ENCODE results near the gene FAM13A.

FAM13A gene

DNA sequence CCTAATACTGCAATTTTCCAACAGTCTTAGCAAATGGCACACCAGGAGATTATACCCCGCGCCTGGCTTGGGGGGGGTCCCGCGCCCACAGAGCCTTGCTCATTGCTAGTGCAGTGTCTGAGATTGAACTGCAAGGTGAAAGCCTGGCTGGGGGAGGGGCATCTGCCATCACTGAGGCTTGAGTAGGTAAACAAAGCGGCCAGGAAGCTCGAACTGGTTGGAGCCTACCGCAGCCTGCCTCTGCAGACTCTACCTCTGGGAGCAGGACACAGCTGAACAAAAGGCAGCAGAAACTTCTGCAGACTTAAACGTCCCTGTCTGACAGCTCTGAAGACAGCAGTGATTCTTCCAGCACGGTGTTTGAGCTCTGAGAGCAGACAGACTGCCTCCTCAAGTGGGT, 186.6 kb downstream of the FAM13A start:
- DNase-seq (ENCODE audit: low read depth): no peak
- TF ChIP-seq, protein P1, sequence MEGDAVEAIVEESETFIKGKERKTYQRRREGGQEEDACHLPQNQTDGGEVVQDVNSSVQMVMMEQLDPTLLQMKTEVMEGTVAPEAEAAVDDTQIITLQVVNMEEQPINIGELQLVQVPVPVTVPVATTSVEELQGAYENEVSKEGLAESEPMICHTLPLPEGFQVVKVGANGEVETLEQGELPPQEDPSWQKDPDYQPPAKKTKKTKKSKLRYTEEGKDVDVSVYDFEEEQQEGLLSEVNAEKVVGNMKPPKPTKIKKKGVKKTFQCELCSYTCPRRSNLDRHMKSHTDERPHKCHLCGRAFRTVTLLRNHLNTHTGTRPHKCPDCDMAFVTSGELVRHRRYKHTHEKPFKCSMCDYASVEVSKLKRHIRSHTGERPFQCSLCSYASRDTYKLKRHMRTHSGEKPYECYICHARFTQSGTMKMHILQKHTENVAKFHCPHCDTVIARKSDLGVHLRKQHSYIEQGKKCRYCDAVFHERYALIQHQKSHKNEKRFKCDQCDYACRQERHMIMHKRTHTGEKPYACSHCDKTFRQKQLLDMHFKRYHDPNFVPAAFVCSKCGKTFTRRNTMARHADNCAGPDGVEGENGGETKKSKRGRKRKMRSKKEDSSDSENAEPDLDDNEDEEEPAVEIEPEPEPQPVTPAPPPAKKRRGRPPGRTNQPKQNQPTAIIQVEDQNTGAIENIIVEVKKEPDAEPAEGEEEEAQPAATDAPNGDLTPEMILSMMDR (IDR thresholded peaks at IDR 0.05; ENCODE audit: low read length, missing control alignments): no peak
- H3K4me3 ChIP-seq (replicated peaks; ENCODE audit: low read depth, low read length): no peak overlapping the region

DNA sequence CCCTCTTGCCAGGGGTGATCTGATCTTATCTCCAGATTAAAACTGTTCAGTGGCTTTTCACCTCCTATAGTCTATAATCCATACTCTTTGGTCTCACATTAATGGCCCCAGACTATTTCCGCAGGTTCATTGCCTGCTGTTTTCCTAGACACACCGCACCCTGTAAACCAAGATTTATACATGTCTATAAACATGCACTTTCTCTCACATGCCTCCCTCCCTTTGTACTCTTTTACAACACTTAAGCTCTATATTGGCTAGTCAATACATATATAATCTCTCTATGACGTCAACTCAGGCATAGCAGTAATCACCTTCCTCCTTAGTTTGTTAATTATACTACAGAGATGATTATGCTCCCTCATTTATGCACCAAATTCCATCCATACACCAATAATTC, 188.5 kb downstream of the FAM13A start:
- no peak for DNase-seq (ENCODE audit: low read depth)
- no peak overlapping the region for H3K4me3 ChIP-seq (replicated peaks; ENCODE audit: low read depth, low read length)
- TF ChIP-seq, protein P1 (IDR thresholded peaks at IDR 0.05; ENCODE audit: low read length, missing control alignments): no peak

DNA sequence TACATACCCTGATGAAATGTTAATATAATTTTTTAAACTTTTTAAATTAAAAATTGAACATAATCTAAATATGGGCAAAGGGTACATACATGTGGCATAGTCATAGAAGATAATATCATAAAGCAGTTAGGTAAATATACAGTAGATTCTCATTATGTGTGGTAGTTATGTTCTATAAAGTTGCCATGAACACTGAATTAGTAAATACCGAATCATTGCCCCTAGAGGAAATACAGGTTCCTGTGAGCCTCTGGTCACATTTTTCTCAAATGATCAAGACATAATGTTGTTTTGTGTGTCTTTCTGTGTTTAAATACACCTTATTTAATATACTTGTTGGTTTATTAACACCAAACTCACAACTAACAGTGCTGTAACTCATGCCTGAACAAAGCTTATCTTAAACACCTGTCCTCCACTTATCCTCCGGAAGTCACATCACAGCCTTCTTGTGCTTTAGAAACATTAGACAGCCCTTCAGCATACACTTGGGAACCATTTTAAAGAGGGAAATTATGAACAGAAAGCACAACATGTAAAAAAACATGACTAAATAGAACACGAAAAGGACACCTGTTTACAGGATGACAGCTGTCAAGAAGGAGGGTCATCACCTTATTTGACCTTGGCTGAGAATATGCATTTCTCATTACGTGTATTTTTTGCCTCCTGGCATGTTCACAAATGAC, 190.0 kb downstream of the FAM13A start:
- peak; percentile 33 for DNase-seq (ENCODE audit: low read depth)
- no peak overlapping the region for H3K4me3 ChIP-seq (replicated peaks; ENCODE audit: low read depth, low read length)
- TF ChIP-seq, protein P1 (IDR thresholded peaks at IDR 0.05; ENCODE audit: low read length, missing control alignments): no peak

DNA sequence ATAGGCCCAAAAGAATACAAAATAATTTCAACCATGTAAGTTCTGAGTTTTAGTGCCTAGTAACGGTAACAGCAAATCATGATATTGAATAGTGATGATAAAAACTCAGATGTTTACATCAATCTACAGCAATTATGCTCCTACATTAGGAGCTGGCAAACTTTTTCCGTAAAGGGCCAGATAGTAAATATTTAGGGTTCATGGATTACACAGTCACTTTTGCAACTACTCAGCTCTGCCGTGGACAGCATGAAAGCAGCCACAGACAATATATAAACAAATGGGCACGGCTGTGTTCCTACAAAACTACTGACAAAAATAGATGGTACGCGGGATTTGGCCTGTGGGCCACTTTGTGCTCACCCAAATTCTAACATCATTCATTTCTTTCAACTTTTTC, 191.5 kb downstream of the FAM13A start:
- DNase-seq (ENCODE audit: low read depth): no peak
- no peak overlapping the region for H3K4me3 ChIP-seq (replicated peaks; ENCODE audit: low read depth, low read length)
- TF ChIP-seq, protein P1 (IDR thresholded peaks at IDR 0.05; ENCODE audit: low read length, missing control alignments): no peak

DNA sequence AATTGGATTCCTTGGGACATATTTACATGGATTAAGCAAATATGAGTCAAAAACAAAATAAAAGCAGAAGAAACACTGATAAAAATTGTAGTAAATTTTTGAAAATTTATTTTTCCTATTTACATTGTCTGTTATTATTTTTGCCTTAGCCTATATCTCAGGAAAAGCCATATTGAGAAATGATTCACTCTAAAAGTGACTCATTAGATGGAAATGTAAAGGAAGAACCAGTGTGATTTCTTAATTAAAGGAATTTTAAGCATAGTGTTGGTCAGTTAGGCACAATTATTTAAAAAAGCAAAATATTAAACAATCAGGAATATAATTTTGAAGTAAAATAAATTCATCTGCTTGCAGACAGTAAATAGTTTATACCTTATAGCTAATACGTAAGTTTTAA, 191.9 kb downstream of the FAM13A start:
- no peak overlapping the region for H3K4me3 ChIP-seq (replicated peaks; ENCODE audit: low read depth, low read length)
- TF ChIP-seq, protein P1 (IDR thresholded peaks at IDR 0.05; ENCODE audit: low read length, missing control alignments): no peak
- no peak for DNase-seq (ENCODE audit: low read depth)

DNA sequence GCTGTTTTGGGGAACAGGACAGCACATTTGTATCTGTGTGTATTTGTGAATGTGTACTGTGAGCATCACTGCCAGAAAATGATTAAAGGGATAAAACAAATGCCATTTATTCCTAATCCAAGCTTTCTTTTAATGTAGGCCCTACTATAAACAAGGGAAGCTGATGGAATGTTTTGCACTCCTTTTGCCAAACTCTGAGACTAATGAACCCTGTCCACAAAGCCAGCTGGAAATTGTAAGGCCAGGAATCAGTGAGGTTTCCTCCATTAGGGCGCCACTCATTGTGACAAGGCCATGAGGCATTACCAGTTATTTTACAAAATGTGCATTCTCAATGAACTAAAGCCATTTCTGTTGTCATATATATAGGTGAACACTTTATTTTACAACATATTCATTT, 196.4 kb downstream of the FAM13A start:
- TF ChIP-seq, protein P1 (IDR thresholded peaks at IDR 0.05; ENCODE audit: low read length, missing control alignments): no peak
- no peak overlapping the region for H3K4me3 ChIP-seq (replicated peaks; ENCODE audit: low read depth, low read length)
- no peak for DNase-seq (ENCODE audit: low read depth)

DNA sequence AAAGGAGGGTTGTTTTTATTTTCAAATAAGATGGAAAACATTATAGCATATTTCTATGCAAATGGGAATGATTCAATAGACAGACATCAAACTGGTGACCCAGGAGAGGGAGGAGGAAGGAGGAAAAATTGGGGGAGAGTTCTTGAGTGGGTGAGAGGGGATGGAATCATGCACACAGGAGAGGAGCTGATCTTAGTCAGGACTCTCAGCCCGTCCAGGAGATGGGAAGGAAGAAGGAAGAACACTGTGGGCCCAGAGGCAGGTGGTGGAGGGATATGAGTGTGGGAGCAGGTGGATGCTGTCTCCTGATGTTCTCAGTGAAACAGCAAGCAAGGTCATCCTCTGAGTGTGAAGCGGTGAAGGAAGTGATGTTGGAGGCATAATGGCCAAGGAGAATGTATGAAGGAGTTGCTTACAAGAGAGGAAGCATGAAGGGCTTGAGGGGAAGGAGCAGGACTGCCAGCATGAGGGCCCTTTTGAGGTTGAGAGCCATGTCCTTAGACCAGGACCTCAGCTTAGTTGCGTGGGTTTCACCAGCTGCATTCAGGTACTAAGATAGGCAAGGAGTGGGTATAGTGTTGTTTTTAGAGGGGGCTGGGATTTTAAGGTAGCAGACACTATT, 197.7 kb downstream of the FAM13A start:
- TF ChIP-seq, protein P1 (IDR thresholded peaks at IDR 0.05; ENCODE audit: low read length, missing control alignments): no peak
- no peak for DNase-seq (ENCODE audit: low read depth)
- H3K4me3 ChIP-seq (replicated peaks; ENCODE audit: low read depth, low read length): no peak overlapping the region

Data from fibroblast of pulmonary artery (primary cell).